Activated naive CD4-positive, alpha-beta T cell (primary cell): ENCODE data around the gene SPN.
"Not testable (repeated sequence)": the region's sequence is repeated elsewhere in the genome, so short reads cannot be mapped to it uniquely, and the experiment has no call there.

Source experiments
- DNase-seq, 4 experiments: peaks; one replicate each; lab custom pipeline; 2025; lab: John Stamatoyannopoulos, UW

Gene SPN

DNA sequence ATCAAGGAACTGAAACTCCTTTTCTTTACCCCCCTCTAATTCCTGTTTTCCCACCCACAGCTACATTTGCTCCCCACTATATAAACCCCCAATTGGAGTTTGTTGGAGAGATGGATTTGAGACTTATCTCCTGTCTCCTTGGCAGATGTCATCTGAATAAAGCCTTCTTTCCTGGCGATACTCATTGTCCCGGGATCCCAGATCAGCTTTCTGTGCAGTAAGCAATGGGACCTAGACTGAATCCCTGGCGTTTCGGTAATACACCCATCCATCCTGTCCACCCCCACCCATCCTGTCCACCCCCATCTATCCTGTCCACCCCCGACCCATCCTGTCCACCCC, 38.1 kb downstream of the SPN start:
- DNase-seq: no peak

- no peak for DNase-seq
These were observed 39.2 kb downstream of the SPN start for GRCh38 chr16:29702269-29702668.

- DNase-seq: no peak
These were observed 42.0 kb downstream of the SPN start for GRCh38 chr16:29705030-29705429.

DNA sequence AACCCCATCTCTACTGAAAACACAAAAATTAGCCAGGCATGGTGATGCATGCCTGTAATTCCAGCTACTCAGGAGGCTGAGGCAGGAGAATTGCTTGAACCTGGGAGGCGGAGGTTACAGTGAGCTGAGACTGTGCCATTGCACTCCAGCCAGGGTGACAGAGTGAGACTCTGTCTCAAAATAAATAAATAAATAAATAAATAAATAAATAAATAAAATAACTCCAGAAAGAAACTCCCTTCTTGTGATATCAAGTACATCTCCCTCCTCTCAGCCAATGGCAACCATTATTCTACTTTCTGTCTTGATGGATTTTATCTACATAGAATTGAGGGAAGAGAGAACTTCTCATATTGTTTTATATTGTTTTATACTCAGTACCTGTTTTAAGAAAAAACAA, 44.1 kb downstream of the SPN start:
- DNase-seq: not testable (repeated sequence)

GRCh38 chr16:29708917-29709600, 46.0 kb downstream of the SPN start:
- DNase-seq: no peak

GRCh38 chr16:29709657-29710056, 46.6 kb downstream of the SPN start:
- not testable (repeated sequence) for DNase-seq

DNA sequence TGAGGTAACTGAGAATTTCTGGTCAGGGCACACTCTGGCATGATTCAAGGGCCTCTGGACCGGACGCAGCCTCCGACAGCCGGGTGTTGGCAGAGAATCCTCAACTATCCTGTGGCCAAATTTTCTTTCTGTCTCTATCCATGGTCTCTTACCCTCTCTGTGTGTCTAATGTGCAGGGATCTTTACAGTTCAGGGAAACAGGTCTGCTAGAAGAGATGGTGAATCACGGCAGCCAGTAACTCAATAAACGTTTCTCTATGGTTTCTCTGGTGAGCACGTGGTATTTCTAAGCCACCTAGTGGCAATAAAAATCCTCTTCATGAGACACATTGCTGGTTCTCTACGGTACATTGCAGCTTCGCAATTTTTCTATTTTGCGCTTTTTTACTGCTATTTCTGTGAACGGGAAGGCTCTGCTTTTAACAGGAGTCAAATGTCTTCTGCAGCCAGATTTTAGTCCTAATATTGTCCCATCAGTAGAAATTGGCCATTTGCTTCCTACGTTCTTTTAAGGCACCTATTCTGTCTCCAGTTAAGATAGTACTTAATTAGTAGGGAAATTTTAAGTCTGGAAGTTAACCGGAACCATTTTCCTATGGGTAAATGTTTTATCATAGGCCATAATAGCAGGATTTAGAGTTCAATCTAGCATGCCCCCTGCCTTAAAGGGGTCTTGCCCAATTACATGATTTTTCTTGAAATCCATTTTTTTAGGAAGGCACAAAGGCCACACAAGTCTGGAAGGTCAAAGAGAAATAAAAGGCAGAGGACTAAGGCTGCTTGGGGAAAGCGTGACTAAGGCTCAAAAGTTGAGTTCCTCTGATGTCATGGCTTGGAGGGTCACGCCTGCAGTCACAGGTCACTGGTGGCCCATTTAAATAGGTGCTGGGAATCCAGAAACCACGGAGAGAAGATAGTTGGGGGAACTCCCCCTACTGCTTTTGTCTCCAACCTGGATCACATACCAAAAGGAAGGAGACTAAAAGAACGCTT, 47.5 kb downstream of the SPN start:
- no peak for DNase-seq

DNA sequence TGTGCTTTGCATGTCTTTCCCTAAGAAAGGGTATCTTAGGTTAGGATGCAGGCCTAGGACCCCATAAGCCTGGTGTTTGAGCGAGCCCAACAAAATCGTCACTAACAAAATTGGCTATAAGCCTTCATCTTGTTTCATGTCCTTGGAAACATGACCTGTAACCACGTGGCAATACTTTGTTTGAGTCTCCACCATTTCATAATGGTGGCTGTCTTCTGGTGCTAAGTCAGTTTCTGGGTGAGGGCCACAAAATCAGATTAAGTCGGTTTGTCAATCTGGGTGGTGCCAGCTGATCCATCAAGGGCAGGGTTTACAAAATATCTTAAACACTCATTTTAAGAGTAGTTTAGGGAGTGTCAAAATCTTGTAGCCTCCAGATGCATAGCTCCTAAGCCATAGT, 49.8 kb downstream of the SPN start:
- DNase-seq: no peak

GRCh38 chr16:29714396-29714795, 51.3 kb downstream of the SPN start:
- no peak for DNase-seq

DNA sequence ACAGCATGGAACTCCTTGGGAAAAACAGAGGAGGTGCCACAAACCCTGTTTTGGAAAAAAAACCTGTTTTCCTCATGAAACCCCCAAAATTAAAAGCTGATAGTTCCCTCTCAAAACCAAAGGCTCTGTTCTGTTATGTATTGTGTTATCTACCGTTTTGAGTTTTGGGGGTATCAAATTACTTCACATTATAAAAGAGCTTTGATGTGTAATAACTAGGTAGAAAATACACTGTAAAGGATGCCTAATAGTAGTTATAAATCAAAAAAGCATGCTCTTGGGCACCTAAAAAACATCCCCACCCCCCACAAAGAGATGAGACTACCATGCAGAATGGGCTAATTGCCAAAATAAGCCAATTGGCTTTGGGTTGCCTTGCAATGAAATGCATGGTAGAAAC, 51.9 kb downstream of the SPN start:
- no peak for DNase-seq

DNA sequence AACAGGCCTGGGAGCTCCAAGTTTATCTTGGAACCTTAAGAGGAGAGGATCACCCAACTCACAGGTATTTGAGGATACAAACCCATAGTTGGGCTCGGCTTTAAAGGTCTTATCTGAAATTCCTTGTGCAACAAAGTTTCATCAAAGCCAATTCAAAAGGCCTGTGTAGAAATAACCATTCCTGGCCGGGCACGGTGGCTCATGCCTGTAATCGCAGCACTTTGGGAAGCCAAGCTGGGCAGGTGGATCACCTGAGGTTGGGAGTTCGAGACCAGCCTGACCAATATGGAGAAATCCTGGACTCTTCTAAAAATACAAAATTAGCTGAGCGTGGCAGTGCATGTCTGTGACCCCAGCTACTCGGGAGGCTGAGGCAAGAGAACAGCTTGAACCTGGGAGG, 54.1 kb downstream of the SPN start:
- DNase-seq: no peak

DNA sequence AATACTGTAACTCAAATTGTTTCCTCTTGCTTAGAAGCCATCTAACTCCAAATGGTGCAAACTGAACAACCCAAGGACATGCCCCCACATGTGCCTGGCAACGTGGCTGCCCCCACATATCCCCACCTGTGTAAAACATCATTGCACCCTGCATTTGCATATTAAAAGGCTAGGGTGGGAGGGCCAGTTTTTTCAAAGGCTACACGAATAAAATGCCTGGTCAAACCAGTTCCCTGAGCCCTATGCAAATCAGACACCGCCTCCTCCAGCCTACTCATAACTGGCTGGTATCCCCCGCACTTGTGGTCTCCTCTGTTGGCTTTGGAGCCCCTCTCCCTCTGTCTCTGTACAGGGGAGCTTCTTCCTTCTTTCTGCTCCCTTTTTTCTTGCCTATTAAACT, 56.0 kb downstream of the SPN start:
- no peak for DNase-seq
